K562 (cell line): ENCODE data around the gene ATG10. TPM values are rescaled to one million over a fixed set of nuclear protein-coding genes. Genes with fewer than 3 reads are reported as not detected.
A peak's percentile ranks its signal among the peaks of the same experiment; 100 is the strongest.
"Not testable (repeated sequence)": the region's sequence is repeated elsewhere in the genome, so short reads cannot be mapped to it uniquely, and the experiment has no call there.

Experiments
- ATAC-seq: fragments of 200-7000 bp; cut with Tn5 transposase; 3 replicates; pipeline ENCODE4 v1.9.1; 2020; ENCODE audit warnings: moderate library complexity
- BruUV-seq: library from RNA; stranded (reverse); fragments of 400-500 nt; replicated peaks from 2 replicates; lab custom pipeline; 2021; lab: Mats Ljungman, UMichigan
- CTCF ChIA-PET: fragments of 300-600 bp; formaldehyde crosslinking; extraction: SDS; loops from one replicate; lab custom pipeline; 2021; ENCODE audit warnings: low intra/inter-chr PET ratio; lab: Yijun Ruan, JAX
- POLR2A ChIA-PET: fragments of 300-600, 350-650 bp; sonication (Branson Sonifier 250); formaldehyde crosslinking; extraction: SDS; loops from one replicate; lab custom pipeline; 2021; ENCODE audit warnings: antibody characterized with exemption, inconsistent platforms; lab: Yijun Ruan, JAX
- DNase-seq, 4 experiments: peaks; one replicate each; pipeline versions ENCODE4 v3.0.0 to v3.0.0-alpha.2; 2011 to 2018; ENCODE audit warnings: low spot score in 3 of 4, mixed read lengths in 3 of 4; ENCODE audit errors: extremely low read depth in 1 of 4
- FAIRE-seq: peaks from 2 replicates; lab custom pipeline; 2011; peaks lifted over from hg19 to GRCh38; lab: Jason Lieb, UNC
- H2AFZ ChIP-seq: 2 replicates; pipeline ENCODE4 v1.6.0; 2011; ENCODE audit warnings: low read depth, low read length, control low read depth, inconsistent platforms
- H3K27ac ChIP-seq: fragments of 200-600 bp; 3 replicates; pipeline ENCODE4 v1.8.0; 2011; ENCODE audit warnings: low read depth, mild to moderate bottlenecking, control low read depth, inconsistent platforms, low read length, moderate library complexity, mixed read lengths; ENCODE audit errors: extremely low read depth
- H3K27me3 ChIP-seq, 2 experiments: fragments of 300-600 bp in 1 of 2; 2 replicates in 1 of 2; 3 replicates in 1 of 2; pipeline versions ENCODE4 v1.6.0 to v1.8.0; 2011; ENCODE audit warnings: inconsistent platforms in 2 of 2, low read length in 2 of 2, mild to moderate bottlenecking in 1 of 2, mixed read lengths in 1 of 2, moderate library complexity in 1 of 2; ENCODE audit not compliant: control insufficient read depth in 2 of 2, insufficient read depth in 2 of 2
- H3K36me3 ChIP-seq: fragments of 300-600 bp; 3 replicates; pipeline ENCODE4 v1.8.0; 2011; ENCODE audit warnings: mild to moderate bottlenecking, low read length, inconsistent platforms; ENCODE audit not compliant: control insufficient read depth, insufficient read depth
- H3K4me1 ChIP-seq, 2 experiments: fragments of 200-600 bp in 1 of 2; replicated peaks in 1 of 2; 2 replicates in 1 of 2; 3 replicates in 1 of 2; pipeline versions ENCODE4 v1.5.1 to v1.8.0; 2011; ENCODE audit warnings: inconsistent platforms in 2 of 2, low read length in 2 of 2, mild to moderate bottlenecking in 1 of 2, mixed read lengths in 1 of 2, moderate library complexity in 1 of 2; ENCODE audit not compliant: control insufficient read depth in 2 of 2, insufficient read depth in 2 of 2
- H3K4me2 ChIP-seq: 2 replicates; pipeline ENCODE4 v1.6.1; 2011; ENCODE audit warnings: low read length, control low read depth, inconsistent platforms, mixed read lengths; ENCODE audit not compliant: insufficient read depth
- H3K4me3 ChIP-seq: fragments of 200-600 bp; sonication (generic), shearing (Covaris generic); 2 replicates; pipeline ENCODE4 v1.5.1; 2016; ENCODE audit warnings: control low read depth, inconsistent platforms
- H3K79me2 ChIP-seq: fragments of 200-600 bp; 3 replicates; pipeline ENCODE4 v1.8.0; 2011; ENCODE audit warnings: low read length, inconsistent platforms; ENCODE audit not compliant: control insufficient read depth, insufficient read depth
- H3K9ac ChIP-seq, 2 experiments: 2 replicates each; pipeline versions ENCODE4 v1.6.0 to v1.6.1; 2011; ENCODE audit warnings: low read depth in 2 of 2, low read length in 2 of 2, control low read depth in 1 of 2, inconsistent platforms in 1 of 2, mild to moderate bottlenecking in 1 of 2, mixed read lengths in 1 of 2; ENCODE audit not compliant: insufficient read depth in 1 of 2
- H3K9me1 ChIP-seq: one replicate; pipeline ENCODE4 v1.6.0; 2011; ENCODE audit warnings: inconsistent platforms, mild to moderate bottlenecking, low read length, moderate library complexity; ENCODE audit not compliant: control insufficient read depth, insufficient read depth
- H3K9me3 ChIP-seq: replicated peaks from 2 replicates; pipeline ENCODE4 v1.5.1; 2011; ENCODE audit warnings: low read depth, low read length, inconsistent platforms; ENCODE audit not compliant: control insufficient read depth, insufficient read depth
- H4K20me1 ChIP-seq: replicated peaks from 2 replicates; pipeline ENCODE4 v1.6.1; 2011; ENCODE audit warnings: low read length, inconsistent platforms, mixed read lengths; ENCODE audit not compliant: control insufficient read depth, insufficient read depth
- ARID1B ChIP-seq: fragments of 450-650 bp; IDR thresholded peaks from 2 replicates; pipeline ENCODE4 v1.6.1; 2016; ENCODE audit warnings: antibody characterized with exemption, mild to moderate bottlenecking, inconsistent platforms
- C11orf30 ChIP-seq: fragments of 450-650 bp; IDR thresholded peaks from 2 replicates; pipeline ENCODE4 v1.6.1; 2016; ENCODE audit warnings: low read depth, mild to moderate bottlenecking
- CBFA2T2 ChIP-seq: fragments of 450-650 bp; conservative IDR thresholded peaks from 2 replicates; pipeline ENCODE4 v1.6.1; 2017; ENCODE audit warnings: mild to moderate bottlenecking
- CBFA2T3 ChIP-seq: fragments of 450-650 bp; IDR thresholded peaks from 2 replicates; pipeline ENCODE4 v1.6.1; 2017
- CC2D1A ChIP-seq: fragments of 450-650 bp; IDR thresholded peaks from 2 replicates; pipeline ENCODE4 v1.6.1; 2017; ENCODE audit warnings: mild to moderate bottlenecking
- DPF2 ChIP-seq: fragments of 450-650 bp; IDR thresholded peaks from 2 replicates; pipeline ENCODE4 v1.6.1; 2016
- EHMT2 ChIP-seq: fragments of 450-650 bp; IDR thresholded peaks from 2 replicates; pipeline ENCODE4 v1.6.1; 2018; ENCODE audit warnings: antibody characterized with exemption
- EP400 ChIP-seq: fragments of 450-650 bp; IDR thresholded peaks from 2 replicates; pipeline ENCODE4 v1.6.1; 2017; ENCODE audit warnings: antibody characterized with exemption, mild to moderate bottlenecking, moderate library complexity
- FOXK2 ChIP-seq, 2 experiments: fragments of 450-650 bp; IDR thresholded peaks in 1 of 2; conservative IDR thresholded peaks in 1 of 2; 2 replicates each; pipeline ENCODE4 v1.6.1; 2016; ENCODE audit warnings: low read depth in 2 of 2, mild to moderate bottlenecking in 1 of 2
- LEF1 ChIP-seq: fragments of 450-650 bp; IDR thresholded peaks from 2 replicates; pipeline ENCODE4 v1.6.1; 2016; ENCODE audit warnings: mild to moderate bottlenecking
- MTA1 ChIP-seq: fragments of 450-650 bp; IDR thresholded peaks from 2 replicates; pipeline ENCODE4 v1.6.1; 2017; ENCODE audit warnings: borderline replicate concordance
- SMARCE1 ChIP-seq: fragments of 450-650 bp; IDR thresholded peaks from 2 replicates; pipeline ENCODE4 v1.7.1; 2016; ENCODE audit warnings: mild to moderate bottlenecking
- TAF9B ChIP-seq: fragments of 450-650 bp; IDR thresholded peaks from 2 replicates; pipeline ENCODE4 v1.6.1; 2018; ENCODE audit warnings: mild to moderate bottlenecking; ENCODE audit not compliant: partially characterized antibody
- ZNF316 ChIP-seq: fragments of 450-650 bp; IDR thresholded peaks from 2 replicates; pipeline ENCODE4 v1.6.1; 2016
- ZNF592 ChIP-seq: fragments of 450-650 bp; IDR thresholded peaks from 2 replicates; pipeline ENCODE4 v1.6.1; 2017; ENCODE audit warnings: antibody characterized with exemption, mild to moderate bottlenecking
- WGBS: fragments of 100-300 bp; shearing (Covaris generic); methylation state at CpG from one replicate; pipeline ENCODE4 v1.1.6; 2016; ENCODE audit warnings: low coverage, mixed read lengths; ENCODE audit not compliant: insufficient coverage; ENCODE audit errors: missing lambda C conversion rate; 5-methylcytosine and 5-hydroxymethylcytosine counted together
- in situ Hi-C: fragments of 300-500 bp; cut with MboI; formaldehyde crosslinking; loops from 4 replicates; pipeline ENCODE4 v1.15.0; 2018; ENCODE audit warnings: inconsistent platforms, mixed read lengths
- intact Hi-C: fragments of 100-400 bp; cut with micrococcal nuclease; formaldehyde crosslinking; loops from 2 replicates; pipeline ENCODE4 v1.14.2; 2022
- polyA plus RNA-seq, 8 experiments: library from polyadenylated mRNA; depleted of rRNA in 4 of 8; stranded (reverse) in 5 of 8; unstranded in 3 of 8; fragments of >200 nt; fragmentation: Nextera tagmentation in 2 of 8; fragmentation: Illumina TruSeq in 1 of 8; extraction: Ambion mirVana in 2 of 8; extraction: Trizol in 1 of 8; gene quantifications; 2 replicates each; pipeline versions ENCODE4 v1.2.1 to v1.2.3, GENCODE V29; 2011 to 2014; ENCODE audit warnings: inconsistent platforms in 1 of 8, missing spikeins in 1 of 8
- total RNA-seq, 7 experiments: library from RNA; depleted of rRNA in 6 of 7; stranded (reverse); fragments of >200 nt in 6 of 7; fragmentation: Illumina TruSeq in 2 of 7; extraction: Trizol in 2 of 7; gene quantifications; 2 replicates each; pipeline versions ENCODE4 v1.2.1 to v1.2.3, GENCODE V29; 2011 to 2021; ENCODE audit warnings: low replicate concordance in 1 of 7
- TF ChIP-seq, protein P1 (sequence below), 2 experiments: IDR thresholded peaks in 1 of 2; conservative IDR thresholded peaks in 1 of 2; 2 replicates each; pipeline ENCODE4 v1.6.1; 2016; ENCODE audit warnings: low read depth in 2 of 2, mild to moderate bottlenecking in 1 of 2, missing compliant biosample characterization in 1 of 2, missing genetic modification characterization in 1 of 2, moderate library complexity in 1 of 2

The ATG10 gene
- total and polyA plus RNA-seq, 9 of the 15 experiments (the other 6 are each of a cell fraction or from before 2014, with no cell fraction given), result 7.0 to 18.8 (median 14.6) TPM

GRCh38 chr5:81958129-81958528 lies 13.7 kb upstream of the ATG10 start:
- H3K36me3 ChIP-seq, H4K20me1 ChIP-seq, H3K9me3 ChIP-seq, H3K9me1 ChIP-seq, in situ Hi-C loops, H3K27me3 ChIP-seq, H3K9ac ChIP-seq, CTCF ChIA-PET, ATAC-seq, H3K4me3 ChIP-seq, H3K79me2 ChIP-seq, DNase-seq, FAIRE-seq, POLR2A ChIA-PET, BruUV-seq: not testable (repeated sequence)
- 10% methylated on average over 1 of the region's 2 CpGs for WGBS
- Histone ChIP-seq H3K4me2 (peak overlapping the region; percentile 25; the same call in 1 of the 2 replicates), H3K27ac (peak overlapping the region; percentile 66; the same call in 2 of the 3 replicates), H2AFZ (peak overlapping the region; percentile 72), H3K4me1 (peaks cover 2 to 15% of the 10 kb centered on the region in 2 experiments; a peak in 4 of 5 replicates)
- intact Hi-C loops, result loop anchor here (5.0 kb wide), 1 partner anchor 206 kb away; the partner anchor contains the start of gene SSBP2
- TF ChIP-seq FOXK2 (conservative IDR thresholded peaks at IDR 0.05 in 1 of 2, IDR thresholded peaks at IDR 0.05 in 1 of 2; ENCODE audit: low read depth in 2 of 2) (peak; percentile 96 to 97), CC2D1A (0 out of 2 replicates have a peak, but pooled peaks have one; percentile 20), EP400 (peak; percentile 18; the same call in 1 of the 2 replicates), CBFA2T2 (peak; percentile 20; the same call in 1 of the 2 replicates), ZNF316 (peak; percentile 95), CBFA2T3 (0 out of 2 replicates have a peak, but pooled peaks have one; percentile 11), TAF9B (peak; percentile 18), LEF1 (peak; percentile 66; the same call in 1 of the 2 replicates), DPF2 (peak; percentile 74), ARID1B (peak; percentile 69), SMARCE1 (peak; percentile 43; the same call in 1 of the 2 replicates), ZNF592 (peak; percentile 78; the same call in 1 of the 2 replicates), EHMT2 (0 out of 2 replicates have a peak, but pooled peaks have one; percentile 38), MTA1 (peak; percentile 17; the same call in 1 of the 2 replicates), C11orf30 (peak; percentile 87)
- TF ChIP-seq, protein P1, sequence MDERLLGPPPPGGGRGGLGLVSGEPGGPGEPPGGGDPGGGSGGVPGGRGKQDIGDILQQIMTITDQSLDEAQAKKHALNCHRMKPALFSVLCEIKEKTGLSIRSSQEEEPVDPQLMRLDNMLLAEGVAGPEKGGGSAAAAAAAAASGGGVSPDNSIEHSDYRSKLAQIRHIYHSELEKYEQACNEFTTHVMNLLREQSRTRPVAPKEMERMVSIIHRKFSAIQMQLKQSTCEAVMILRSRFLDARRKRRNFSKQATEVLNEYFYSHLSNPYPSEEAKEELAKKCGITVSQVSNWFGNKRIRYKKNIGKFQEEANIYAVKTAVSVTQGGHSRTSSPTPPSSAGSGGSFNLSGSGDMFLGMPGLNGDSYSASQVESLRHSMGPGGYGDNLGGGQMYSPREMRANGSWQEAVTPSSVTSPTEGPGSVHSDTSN (CRISPR knock-in tag; IDR thresholded peaks at IDR 0.05; ENCODE audit: low read depth), result not testable (repeated sequence)
- TF ChIP-seq, protein P1 (tag; conservative IDR thresholded peaks at IDR 0.05; ENCODE audit: low read depth), result peak; percentile 67
